GM19455 (cell line): ENCODE results near the gene PSMD14.

ENCODE experiments used
- ATAC-seq: cut with Tn5 transposase; IDR thresholded peaks from one replicate; pipeline ENCODE4 v1.9.1; 2021; ENCODE audit not compliant: unreplicated experiment

The PSMD14 gene

DNA sequence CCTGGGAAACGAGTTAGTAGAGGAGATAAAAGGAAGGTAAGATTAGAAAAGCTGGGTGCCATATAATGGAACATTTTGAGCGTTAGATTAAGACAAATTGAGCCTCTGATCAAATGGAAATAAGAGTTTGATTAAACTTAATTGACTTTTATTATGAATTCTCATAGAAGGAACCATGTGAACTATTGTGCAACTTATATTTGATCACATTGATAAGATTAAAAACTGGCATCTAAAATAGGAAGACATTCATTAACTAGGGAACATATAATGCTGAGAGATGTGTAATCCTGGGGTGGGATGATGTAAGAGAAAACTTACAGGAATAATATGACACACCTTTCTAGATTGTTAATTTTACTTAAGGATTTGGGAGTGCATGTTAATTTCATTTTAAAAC, 130.4 kb downstream of the PSMD14 start:
- ATAC-seq: no peak

DNA sequence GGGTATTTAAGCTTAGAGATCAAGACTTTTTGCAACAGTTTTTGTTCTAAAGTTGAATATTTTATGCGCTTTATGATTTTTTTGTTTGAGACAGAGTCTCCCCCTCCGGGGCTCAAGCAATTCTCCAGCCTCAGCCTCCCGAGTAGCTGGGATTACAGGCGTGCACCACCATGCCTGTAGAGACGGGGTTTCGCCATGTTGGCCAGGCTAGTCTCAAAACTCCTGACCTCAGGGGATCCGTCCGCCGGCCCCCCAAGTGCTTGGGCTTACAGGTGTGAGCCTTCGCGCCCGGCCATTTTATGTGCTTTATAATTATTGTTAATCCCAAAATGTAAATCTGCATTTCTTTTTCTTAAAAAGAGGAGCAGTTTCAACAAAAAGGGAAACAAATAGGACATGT, 136.9 kb downstream of the PSMD14 start:
- ATAC-seq: no peak

DNA sequence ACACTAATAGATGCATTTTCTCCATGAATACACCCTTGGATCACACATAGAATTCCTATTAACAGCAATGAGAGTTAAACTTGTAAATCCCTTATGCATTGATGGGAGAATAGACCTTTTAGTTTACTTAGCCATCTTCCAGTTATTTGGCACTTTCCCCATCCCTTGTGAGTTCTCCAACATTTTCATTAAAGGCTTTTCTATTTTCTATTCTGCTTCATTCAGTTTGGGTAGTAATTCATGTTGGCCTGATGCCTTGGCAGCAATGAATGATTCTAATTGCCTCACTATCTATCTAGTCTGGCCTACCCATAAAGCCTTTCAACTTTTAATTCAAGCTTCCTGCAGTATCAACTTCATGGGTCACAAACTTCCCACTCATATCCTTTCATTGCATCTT, 140.2 kb downstream of the PSMD14 start:
- ATAC-seq: no peak
